HCT116 (cell line): ENCODE results near the gene TFF1. TPM values are rescaled to one million over a fixed set of nuclear protein-coding genes. Genes with fewer than 3 reads are reported as not detected.

ENCODE experiments used
- ATAC-seq: fragments of 200-7000 bp; cut with Tn5 transposase; 2 replicates; pipeline ENCODE4 v1.9.1; 2020; ENCODE audit warnings: mild to moderate bottlenecking, moderate library complexity
- BruUV-seq: library from RNA; stranded (reverse); fragments of 400-500 nt; replicated peaks from 2 replicates; lab custom pipeline; 2021; lab: Mats Ljungman, UMichigan
- CTCF ChIA-PET: fragments of 300-600 bp; sonication (Branson Sonifier 250); formaldehyde crosslinking; loops from one replicate; lab custom pipeline; 2021; ENCODE audit warnings: antibody characterized with exemption; lab: Charles Lee
- POLR2A ChIA-PET: fragments of 300-600, 350-600 bp; sonication (Branson Sonifier 250); formaldehyde crosslinking; loops from one replicate; lab custom pipeline; 2021; ENCODE audit warnings: antibody characterized with exemption; lab: Charles Lee
- RAD21 ChIA-PET, 2 experiments: fragments of 300-600 bp; sonication (Branson Sonifier 250); formaldehyde crosslinking; loops; one replicate each; lab custom pipeline; 2023; ENCODE audit warnings: low total read pairs in 2 of 2; ENCODE audit not compliant: uncharacterized antibody in 2 of 2, unreplicated experiment in 2 of 2, low non-redundant PET in 1 of 2; lab: Charles Lee
- DNase-seq: peaks from one replicate; pipeline ENCODE4 v3.0.0-alpha.2; 2010; ENCODE audit warnings: low read depth, low spot score
- H2AFZ ChIP-seq: fragments of 200-600 bp; shearing (Covaris generic), sonication (generic); 2 replicates; pipeline ENCODE4 v1.6.1; 2017; ENCODE audit warnings: low read depth, mixed run types, mixed read lengths, antibody characterized with exemption, low read length; ENCODE audit not compliant: poor library complexity, severe bottlenecking
- H3K27ac ChIP-seq: 2 replicates; pipeline ENCODE4 v1.5.1; 2012; ENCODE audit warnings: low read depth, low read length
- H3K27me3 ChIP-seq: fragments of 200-600 bp; sonication (generic); 2 replicates; pipeline ENCODE4 v1.6.1; 2016; ENCODE audit warnings: mixed run types, low read length, mixed read lengths; ENCODE audit not compliant: insufficient read depth
- H3K36me3 ChIP-seq, 2 experiments: fragments of 200-500 bp in 1 of 2; fragments of 200-600 bp in 1 of 2; sonication (Bioruptor generic) in 1 of 2; sonication (generic) in 1 of 2; 2 replicates each; pipeline versions ENCODE4 v1.5.1 to v1.6.1; 2014 to 2016; ENCODE audit warnings: low read length in 2 of 2, inconsistent platforms in 1 of 2, mixed read lengths in 1 of 2, mixed run types in 1 of 2; ENCODE audit not compliant: insufficient read depth in 2 of 2, control insufficient read depth in 1 of 2
- H3K4me1 ChIP-seq, 2 experiments: fragments of 200-600 bp in 1 of 2; sonication (generic) in 1 of 2; 2 replicates each; pipeline versions ENCODE4 v1.5.1 to v1.6.1; 2012 to 2017; ENCODE audit warnings: low read length in 2 of 2, inconsistent platforms in 1 of 2, mild to moderate bottlenecking in 1 of 2, mixed read lengths in 1 of 2, mixed run types in 1 of 2, moderate library complexity in 1 of 2; ENCODE audit not compliant: insufficient read depth in 2 of 2, control insufficient read depth in 1 of 2
- H3K4me2 ChIP-seq: fragments of 200-600 bp; sonication (generic); 2 replicates; pipeline ENCODE4 v1.6.1; 2017; ENCODE audit warnings: mixed run types, low read length, mixed read lengths
- H3K4me3 ChIP-seq, 2 experiments: fragments of 200-600 bp in 1 of 2; sonication (generic) in 1 of 2; replicated peaks in 1 of 2; 2 replicates each; pipeline ENCODE4 v1.5.1; 2011 to 2016; ENCODE audit warnings: low read length in 2 of 2, control low read depth in 1 of 2, low read depth in 1 of 2, mild to moderate bottlenecking in 1 of 2, mixed read lengths in 1 of 2, mixed run types in 1 of 2
- H3K79me2 ChIP-seq: fragments of 200-600 bp; sonication (generic); 2 replicates; pipeline ENCODE4 v1.6.1; 2017; ENCODE audit warnings: mild to moderate bottlenecking, mixed run types, low read length, moderate library complexity, mixed read lengths; ENCODE audit not compliant: insufficient read depth
- H3K9ac ChIP-seq: fragments of 200-600 bp; sonication (generic); 2 replicates; pipeline ENCODE4 v1.6.1; 2016; ENCODE audit warnings: low read length, mixed read lengths
- H3K9me2 ChIP-seq: fragments of 200-600 bp; sonication (generic), shearing (Covaris generic); 2 replicates; pipeline ENCODE4 v1.6.1; 2017; ENCODE audit warnings: mixed run types, mild to moderate bottlenecking, moderate library complexity; ENCODE audit not compliant: insufficient read depth
- H3K9me3 ChIP-seq, 2 experiments: fragments of 200-500 bp in 1 of 2; fragments of 200-600 bp in 1 of 2; sonication (Bioruptor generic) in 1 of 2; sonication (generic) in 1 of 2; 2 replicates each; pipeline ENCODE4 v1.6.1; 2014 to 2017; ENCODE audit warnings: low read length in 2 of 2, mixed read lengths in 2 of 2, inconsistent platforms in 1 of 2, low read depth in 1 of 2, mild to moderate bottlenecking in 1 of 2, mixed run types in 1 of 2, moderate library complexity in 1 of 2; ENCODE audit not compliant: control insufficient read depth in 1 of 2, insufficient read depth in 1 of 2
- H4K20me1 ChIP-seq: fragments of 200-600 bp; sonication (generic), shearing (Covaris generic); 2 replicates; pipeline ENCODE4 v1.6.1; 2017; ENCODE audit warnings: mixed run types, mild to moderate bottlenecking, moderate library complexity; ENCODE audit not compliant: insufficient read depth
- ATF3 ChIP-seq: IDR thresholded peaks from 2 replicates; pipeline ENCODE4 v1.6.1; 2012
- CBX3 ChIP-seq: IDR thresholded peaks from 2 replicates; pipeline ENCODE4 v1.6.1; 2012; ENCODE audit warnings: low read depth
- CEBPB ChIP-seq: IDR thresholded peaks from 2 replicates; pipeline ENCODE4 v1.6.1; 2012; ENCODE audit warnings: low read depth
- CTCF ChIP-seq, 3 experiments: fragments of 200-600 bp in 1 of 3; sonication (generic) in 1 of 3; IDR thresholded peaks in 2 of 3; conservative IDR thresholded peaks in 1 of 3; 2 replicates each; pipeline ENCODE4 v1.5.1; 2012 to 2017; ENCODE audit warnings: low read depth in 2 of 3, low read length in 2 of 3, antibody characterized with exemption in 1 of 3, borderline replicate concordance in 1 of 3, control low read depth in 1 of 3, mild to moderate bottlenecking in 1 of 3, mixed read lengths in 1 of 3, mixed run types in 1 of 3, moderate library complexity in 1 of 3; ENCODE audit not compliant: insufficient read depth in 1 of 3
- ELF1 ChIP-seq: IDR thresholded peaks from 2 replicates; pipeline ENCODE4 v1.6.1; 2012; ENCODE audit warnings: low read depth, borderline replicate concordance
- EZH2 ChIP-seq: fragments of 200-600 bp; sonication (generic); IDR thresholded peaks from 2 replicates; pipeline ENCODE4 v1.6.1; 2017; ENCODE audit warnings: antibody characterized with exemption, mixed run types
- FOSL1 ChIP-seq: IDR thresholded peaks from 2 replicates; pipeline ENCODE4 v1.6.1; 2012; ENCODE audit warnings: low read depth
- JUND ChIP-seq: IDR thresholded peaks from 2 replicates; pipeline ENCODE4 v1.6.1; 2012
- POLR2A ChIP-seq: IDR thresholded peaks from 2 replicates; pipeline ENCODE4 v1.7.0; 2011; ENCODE audit warnings: borderline replicate concordance; ENCODE audit not compliant: insufficient read depth, insufficient read length; ENCODE audit errors: extremely low read depth
- POLR2AphosphoS5 ChIP-seq: IDR thresholded peaks from 2 replicates; pipeline ENCODE4 v1.6.1; 2011; ENCODE audit warnings: mild to moderate bottlenecking, low read depth, low read length, moderate library complexity
- SIN3A ChIP-seq: IDR thresholded peaks from 2 replicates; pipeline ENCODE4 v1.6.1; 2012; ENCODE audit warnings: low read depth
- SP1 ChIP-seq: IDR thresholded peaks from 2 replicates; pipeline ENCODE4 v1.6.1; 2012; ENCODE audit warnings: low read depth
- SRF ChIP-seq: IDR thresholded peaks from 2 replicates; pipeline ENCODE4 v1.6.1; 2012; ENCODE audit warnings: low read depth
- TCF7L2 ChIP-seq: IDR thresholded peaks from 2 replicates; pipeline ENCODE4 v1.7.0; 2011; ENCODE audit warnings: borderline replicate concordance, inconsistent platforms; ENCODE audit not compliant: insufficient read depth, insufficient read length; ENCODE audit errors: extremely low read depth
- intact Hi-C: fragments of 100-400 bp; cut with micrococcal nuclease; formaldehyde crosslinking; loops from 2 replicates; pipeline ENCODE4 v1.10.0; 2022
- total RNA-seq: library from RNA; stranded (reverse); gene quantifications from one replicate; pipeline ENCODE4 v1.2.1, GENCODE V29; 2021; ENCODE audit not compliant: unreplicated experiment

The TFF1 gene
- total RNA-seq, 1 experiment from 2014 or later, result 0.61 TPM

- no peaks in the 10 kb centered on the region for H3K36me3 ChIP-seq
- BruUV-seq, result no TSS peak
- DNase-seq (no peak), ATAC-seq (no peak)
- H3K27ac ChIP-seq, result no peak overlapping the region
- no peak overlapping the region for H3K9ac ChIP-seq
- no peak overlapping the region for H2AFZ ChIP-seq
- no peaks in the 10 kb centered on the region for H3K9me2 ChIP-seq
- ChIA-PET POLR2A (no interaction called here), CTCF (no interaction called here), RAD21 (interaction anchor here in 1 of 2 experiments (0.6 kb wide), 1 partner anchor 133 kb away, joined by 3 read pairs; no protein-coding TSS in a partner anchor)
- no peak overlapping the region for H3K4me3 ChIP-seq
- H3K27me3 ChIP-seq, result no peaks in the 10 kb centered on the region
- H4K20me1 ChIP-seq, result no peaks in the 10 kb centered on the region
- intact Hi-C loops, result no loop called here
- no peak overlapping the region for H3K4me2 ChIP-seq
- TF ChIP-seq SIN3A (no peak), ATF3 (no peak), SP1 (no peak), TCF7L2 (no peak), POLR2AphosphoS5 (no peak), SRF (no peak), CBX3 (no peak), CTCF (IDR thresholded peaks at IDR 0.05 in 2 of 3, conservative IDR thresholded peaks at IDR 0.05 in 1 of 3; ENCODE audit: borderline replicate concordance in 1 of 3, insufficient read depth in 1 of 3, low read depth in 2 of 3, low read length in 2 of 3) (no peak), CEBPB (no peak), FOSL1 (no peak), POLR2A (no peak), EZH2 (no peak), JUND (no peak), ELF1 (no peak)
- no peaks in the 10 kb centered on the region for H3K79me2 ChIP-seq
- H3K4me1 ChIP-seq, result no peaks in the 10 kb centered on the region
- H3K9me3 ChIP-seq, result no peaks in the 10 kb centered on the region
These were observed 49.0 kb downstream of the TFF1 start for GRCh38 chr21:42317341-42317741.
